Stimulated activated CD4-positive, alpha-beta T cell treated with anti-CD3 and anti-CD28 coated beads, Interleukin-4, amount 100 ng/mL, for 1 hour (primary cell): ENCODE measurements around the gene SDF2.
"Not testable (repeated sequence)": the region's sequence is repeated elsewhere in the genome, so short reads cannot be mapped to it uniquely, and the experiment has no call there.

ENCODE experiments used
- DNase-seq: peaks from one replicate; pipeline ENCODE4 v3.0.0-alpha.2; 2020

Gene SDF2

GRCh38 chr17:28623696-28624095, 38.0 kb downstream of the SDF2 start:
- DNase-seq, result no peak

- DNase-seq, result no peak
Observed at GRCh38 chr17:28622186-28622585, 39.5 kb downstream of the SDF2 start.

- DNase-seq, result no peak
Observed at GRCh38 chr17:28620010-28620409, 41.7 kb downstream of the SDF2 start.

- DNase-seq, result no peak
Observed at GRCh38 chr17:28618464-28618863, 43.2 kb downstream of the SDF2 start.

- no peak for DNase-seq
Observed at GRCh38 chr17:28616281-28616680, 45.4 kb downstream of the SDF2 start.

- DNase-seq, result no peak
Observed at GRCh38 chr17:28615260-28615940, 46.3 kb downstream of the SDF2 start.

- no peak for DNase-seq
Observed at GRCh38 chr17:28613931-28614381, 47.8 kb downstream of the SDF2 start, which contains the start of gene RSKR. Gene RSKR (minus strand): TSS chr17:28614185. CDS start chr17:28614161, 24 bp downstream.

GRCh38 chr17:28612936-28613872, 48.5 kb downstream of the SDF2 start:
- DNase-seq, result peak; percentile 20

GRCh38 chr17:28612531-28612930, 49.2 kb downstream of the SDF2 start:
- DNase-seq, result no peak

- no peak for DNase-seq
Observed at GRCh38 chr17:28610376-28610775, 51.3 kb downstream of the SDF2 start.

GRCh38 chr17:28604031-28604430, 57.7 kb downstream of the SDF2 start:
- DNase-seq, result not testable (repeated sequence)

GRCh38 chr17:28599311-28600184, 62.2 kb downstream of the SDF2 start:
- peak; percentile 66 for DNase-seq

- DNase-seq, result peak; percentile 92
Observed at GRCh38 chr17:28598799-28599310, 62.9 kb downstream of the SDF2 start, which contains the start of gene SPAG5. Gene SPAG5 (minus strand): TSS chr17:28599025. CDS start chr17:28598946, 79 bp downstream.

GRCh38 chr17:28598389-28598788, 63.3 kb downstream of the SDF2 start:
- DNase-seq, result no peak
